ENCODE data around the gene TNNC1.

TNNC1 gene

DNA sequence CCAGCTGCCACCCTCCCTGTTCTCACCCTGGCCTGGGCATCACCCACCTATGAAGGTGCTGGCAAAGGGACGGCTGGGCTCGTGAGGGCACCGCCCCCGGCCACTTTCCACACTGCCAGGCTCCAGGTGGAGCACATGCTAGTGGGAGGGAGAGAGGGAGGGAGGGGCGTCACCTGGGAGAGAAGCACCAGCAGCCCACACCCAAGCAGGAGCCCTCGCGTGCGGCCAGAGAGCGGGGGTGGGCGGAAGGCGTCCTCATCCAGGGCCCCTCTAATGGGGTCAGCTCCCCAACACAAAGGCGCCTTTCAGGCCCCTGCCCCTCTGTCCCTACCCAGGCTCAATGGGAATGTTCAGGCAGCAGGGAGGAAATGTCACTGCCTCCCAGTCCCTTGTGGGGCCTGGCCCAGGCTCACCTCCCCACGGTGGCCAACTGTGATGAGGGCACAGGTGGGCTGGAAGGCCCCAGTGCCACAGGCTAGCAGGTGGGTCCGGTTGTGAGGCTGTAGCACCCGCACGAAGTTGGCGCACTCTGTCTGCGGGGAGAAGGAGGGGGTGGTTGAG lies 12.0 kb downstream of the TNNC1 start:
- no peak for DNase-seq

DNA sequence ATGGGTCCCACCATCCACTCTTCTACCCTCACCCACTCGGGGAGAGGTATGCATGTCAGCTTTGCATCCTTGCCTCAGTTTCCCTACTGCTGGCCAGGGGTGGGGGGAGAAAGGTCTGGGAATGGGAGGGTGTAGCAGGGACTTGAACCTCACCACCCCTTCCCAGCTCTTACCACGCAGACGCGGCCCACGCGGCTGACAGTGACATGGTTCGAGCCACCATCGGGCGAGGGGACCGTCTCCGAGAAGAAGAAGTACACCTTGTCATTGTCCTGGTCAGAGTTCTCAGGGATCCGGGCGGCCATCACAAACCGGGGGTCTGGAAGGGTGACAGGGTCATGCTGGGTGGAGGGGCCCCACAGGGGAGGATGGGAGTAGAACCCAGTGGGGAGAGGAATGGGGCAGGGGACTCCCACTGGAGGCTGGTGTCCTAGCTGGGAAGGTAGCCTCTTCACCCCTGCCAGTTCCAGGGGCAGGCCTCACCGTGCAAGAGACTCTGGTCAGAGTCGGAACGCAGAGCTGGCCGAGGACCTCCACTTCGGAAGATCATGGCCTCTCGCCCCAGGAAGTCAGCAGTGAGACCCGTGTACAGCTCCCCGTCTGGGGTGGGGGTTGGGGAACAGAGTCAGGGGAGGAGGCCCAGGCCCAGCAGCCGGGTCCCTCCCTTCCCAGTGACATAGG lies 12.6 kb downstream of the TNNC1 start:
- no peak for DNase-seq

GRCh38 chr3:52440671-52441070 lies 13.2 kb downstream of the TNNC1 start:
- DNase-seq, result no peak

DNA sequence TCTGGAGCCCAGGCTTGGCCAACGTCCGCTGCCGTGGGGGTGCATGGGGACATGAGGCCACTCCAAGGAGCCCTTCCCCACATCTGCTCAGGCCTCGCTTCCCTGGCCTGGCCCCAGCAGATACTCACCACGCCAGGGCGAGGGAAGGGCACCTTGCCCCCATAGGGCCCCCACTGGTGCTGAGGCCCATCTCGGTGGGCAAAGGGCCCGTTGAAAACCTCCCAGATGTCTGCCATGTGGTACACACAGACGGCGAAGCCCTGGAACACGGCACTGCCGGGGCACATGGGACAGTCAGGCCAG lies 13.6 kb downstream of the TNNC1 start:
- no peak for DNase-seq

- DNase-seq, result no peak
These were observed 14.2 kb downstream of the TNNC1 start for GRCh38 chr3:52439426-52440248.

- DNase-seq, result no peak
These were observed 15.0 kb downstream of the TNNC1 start for GRCh38 chr3:52438579-52439425.

DNA sequence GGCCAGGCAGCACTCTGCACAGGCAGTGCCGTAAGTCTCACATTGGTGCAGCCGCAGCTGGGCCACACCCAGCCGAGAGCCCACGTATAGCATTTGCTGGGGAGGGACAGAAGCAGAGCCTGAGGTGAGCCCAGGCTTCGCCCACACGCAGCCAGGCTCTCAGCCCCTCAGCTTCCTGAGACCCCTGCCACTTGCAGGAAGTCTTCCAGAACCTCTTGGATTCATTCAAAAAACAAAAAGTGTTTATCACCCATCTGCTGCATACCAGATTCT lies 15.8 kb downstream of the TNNC1 start:
- no peak for DNase-seq

DNA sequence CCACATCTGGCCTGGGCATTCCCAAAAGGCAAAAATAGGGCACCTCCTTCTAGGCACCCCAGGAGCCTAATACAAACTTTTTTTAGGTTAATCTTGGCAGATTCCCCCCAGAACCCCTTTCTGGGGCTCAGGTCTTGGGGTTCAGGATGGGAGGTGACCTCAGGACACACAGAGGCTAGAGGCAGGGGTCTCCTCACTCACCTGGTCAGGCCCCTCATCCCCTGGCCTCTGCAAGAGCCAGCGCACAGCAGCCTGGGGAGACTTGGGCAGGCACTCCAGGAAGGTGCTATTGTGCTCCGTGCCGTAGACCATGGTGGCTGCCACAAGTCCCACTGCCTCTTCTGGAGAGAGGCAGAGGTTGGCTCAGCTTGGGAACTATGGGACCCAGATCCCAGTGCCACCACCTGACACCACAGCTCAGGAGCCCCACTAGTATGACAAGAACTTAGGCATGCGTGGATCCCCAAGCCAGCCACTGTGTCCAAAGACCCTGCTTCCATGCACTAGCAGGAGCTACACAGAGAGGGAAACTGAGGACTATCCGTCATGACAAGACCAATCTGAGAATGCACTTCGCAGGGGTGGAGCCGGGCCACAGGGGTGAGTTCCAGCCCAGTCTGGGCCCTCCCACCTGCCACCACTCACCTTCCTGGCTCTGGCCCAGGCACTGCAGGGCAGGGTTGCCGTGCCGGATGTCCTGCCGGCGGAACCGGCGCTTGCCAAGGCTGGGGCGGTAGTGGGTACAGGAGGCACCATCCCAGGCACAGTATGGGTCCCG lies 16.3 kb downstream of the TNNC1 start:
- no peak for DNase-seq

DNA sequence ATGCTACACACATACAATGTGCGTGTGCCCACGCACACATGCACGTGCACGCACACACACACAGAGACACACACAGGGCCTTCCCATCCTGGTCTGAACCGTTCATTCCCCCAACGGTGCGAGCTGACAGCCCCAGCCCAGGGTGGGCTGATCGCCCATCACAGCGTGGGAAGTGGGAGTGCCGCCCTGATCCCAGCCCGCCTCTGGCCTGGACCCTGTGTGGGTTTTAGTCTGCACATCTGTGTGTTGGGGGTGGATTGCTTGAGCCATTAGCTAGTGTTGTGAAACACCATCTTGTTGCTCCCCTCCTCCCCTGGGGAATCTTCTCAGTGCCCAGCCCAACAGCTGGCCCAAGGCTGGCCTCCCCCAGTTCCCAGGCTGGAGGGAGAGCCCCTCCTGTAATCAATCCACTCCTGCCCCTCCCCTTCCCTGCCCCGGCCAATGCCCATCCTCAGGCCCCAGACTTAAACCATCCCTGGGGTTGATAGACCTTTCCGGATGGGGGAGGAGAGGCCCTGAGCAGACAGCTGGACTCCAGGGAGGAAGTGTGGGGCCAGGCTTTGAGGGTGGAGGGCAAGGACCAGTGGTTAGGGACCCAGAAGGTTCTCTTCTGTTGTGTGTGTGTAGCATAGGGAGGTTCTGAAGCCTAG lies 17.2 kb downstream of the TNNC1 start:
- no peak for DNase-seq

GRCh38 chr3:52435246-52436101 lies 18.4 kb downstream of the TNNC1 start:
- DNase-seq, result no peak

DNA sequence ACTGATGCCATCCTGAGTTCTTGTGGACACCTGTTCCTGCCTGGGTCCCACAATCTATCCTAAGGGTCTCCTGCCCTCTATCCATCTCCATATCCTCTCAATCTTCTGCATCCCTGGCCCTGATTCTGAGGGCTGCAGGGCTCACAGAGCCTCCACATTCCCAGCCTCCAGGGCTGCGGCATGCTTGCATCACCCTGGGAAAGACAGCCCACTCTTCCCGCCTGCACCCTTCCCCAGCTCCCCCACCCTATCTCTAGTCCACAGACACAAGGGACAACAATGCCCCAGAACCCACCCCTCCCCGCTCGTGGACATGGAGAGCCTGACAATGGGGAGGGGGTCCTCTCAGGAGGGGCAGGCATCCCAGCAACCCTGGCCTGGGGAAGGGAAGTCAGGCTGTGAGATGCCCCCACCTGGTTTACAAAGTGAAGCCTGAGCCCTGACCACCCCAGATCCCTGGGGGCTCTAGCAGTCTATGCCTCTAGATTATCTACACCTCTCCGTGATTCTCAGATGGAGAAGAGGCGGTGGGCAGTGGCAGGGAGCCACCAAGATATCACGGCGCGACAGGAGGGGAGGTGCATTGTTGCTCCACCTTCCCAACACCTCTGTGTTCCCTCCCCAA lies 19.2 kb downstream of the TNNC1 start:
- no peak for DNase-seq

- no peak for DNase-seq
These were observed 19.8 kb downstream of the TNNC1 start for GRCh38 chr3:52433996-52434479.

- no peak for DNase-seq
These were observed 20.4 kb downstream of the TNNC1 start for GRCh38 chr3:52433328-52433995.

DNA sequence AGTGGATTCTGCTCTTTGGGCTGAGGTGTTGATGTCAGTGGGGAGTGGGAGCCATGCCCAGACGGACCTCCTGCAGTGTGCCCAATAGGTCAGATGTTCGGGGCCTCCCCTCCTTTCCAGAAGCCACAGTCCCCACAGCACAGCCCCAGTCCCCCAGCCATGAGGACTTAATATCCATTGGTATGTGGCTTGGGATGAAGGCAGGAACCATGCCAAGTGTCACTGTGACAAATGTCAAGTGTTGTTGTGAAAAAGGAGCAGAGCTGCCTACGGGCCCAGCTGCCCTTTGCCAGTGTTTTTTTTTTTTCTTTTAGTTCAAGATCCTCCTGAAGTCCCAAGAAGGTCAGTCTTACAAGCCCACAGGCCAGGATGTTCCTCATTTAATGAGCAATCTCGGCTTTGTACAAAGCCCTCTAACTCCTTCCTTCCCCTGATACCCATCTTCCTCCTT lies 21.1 kb downstream of the TNNC1 start:
- no peak for DNase-seq

- no peak for DNase-seq
These were observed 21.6 kb downstream of the TNNC1 start for GRCh38 chr3:52432225-52432624.

- DNase-seq, result no peak
These were observed 22.2 kb downstream of the TNNC1 start for GRCh38 chr3:52431459-52432223.

DNA sequence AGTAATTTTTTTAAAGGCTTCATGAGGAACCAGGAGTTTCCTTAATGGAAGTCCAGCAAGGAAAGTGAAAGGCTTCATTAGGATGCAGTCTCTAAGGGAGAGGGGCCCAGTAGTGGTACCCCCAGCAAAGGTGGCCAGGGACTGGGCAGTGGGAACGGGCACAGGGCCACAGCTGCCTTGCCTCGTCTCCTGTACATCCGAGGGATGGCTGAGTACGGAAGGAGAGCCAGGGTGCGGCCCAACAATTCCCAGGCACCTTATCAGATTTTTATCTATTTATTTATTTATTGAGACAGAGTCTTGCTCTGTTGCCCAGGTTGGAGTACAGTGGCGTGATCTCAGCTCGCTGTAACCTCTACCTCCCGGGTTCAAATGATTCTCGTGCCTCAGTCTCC lies 23.4 kb downstream of the TNNC1 start:
- DNase-seq, result no peak

DNA sequence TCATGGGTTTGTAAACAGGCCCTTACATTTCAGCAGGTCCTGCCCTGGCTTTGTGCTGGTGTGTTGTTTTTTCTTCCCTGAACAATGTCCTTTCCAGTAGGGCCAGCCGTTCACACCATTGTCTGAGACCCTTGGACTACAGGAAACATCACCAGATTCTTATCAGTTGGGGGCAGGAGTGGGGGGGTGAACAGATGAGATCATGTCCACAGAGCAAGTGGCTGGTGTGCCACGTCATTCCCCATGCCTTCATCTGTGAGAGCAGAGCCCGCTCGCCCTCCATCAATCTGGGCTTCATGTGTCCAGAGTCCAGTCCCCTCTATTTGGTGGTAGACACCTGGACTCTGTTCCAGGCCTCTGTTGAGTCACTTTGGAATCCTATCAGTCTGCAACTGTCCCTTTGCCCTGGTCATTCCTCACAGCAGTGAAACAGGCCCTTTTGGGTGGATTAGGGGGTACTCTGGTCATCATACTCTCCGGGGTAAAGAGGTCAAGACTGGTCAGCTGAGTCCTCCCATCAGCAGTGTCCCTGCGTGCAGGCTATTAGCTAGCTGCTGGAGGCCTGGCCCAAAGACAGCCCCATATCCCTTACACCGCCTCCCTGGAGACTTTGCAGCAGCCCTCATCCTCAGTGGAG lies 23.9 kb downstream of the TNNC1 start:
- DNase-seq, result no peak

GRCh38 chr3:52429031-52429430 lies 24.8 kb downstream of the TNNC1 start:
- no peak for DNase-seq
